NCI-H526 (cell line): ENCODE data around the gene DMGDH.

Source experiments
- DNase-seq, 2 experiments: peaks; one replicate each; lab custom pipeline; 2025; lab: John Stamatoyannopoulos, UW

DMGDH gene

DNA sequence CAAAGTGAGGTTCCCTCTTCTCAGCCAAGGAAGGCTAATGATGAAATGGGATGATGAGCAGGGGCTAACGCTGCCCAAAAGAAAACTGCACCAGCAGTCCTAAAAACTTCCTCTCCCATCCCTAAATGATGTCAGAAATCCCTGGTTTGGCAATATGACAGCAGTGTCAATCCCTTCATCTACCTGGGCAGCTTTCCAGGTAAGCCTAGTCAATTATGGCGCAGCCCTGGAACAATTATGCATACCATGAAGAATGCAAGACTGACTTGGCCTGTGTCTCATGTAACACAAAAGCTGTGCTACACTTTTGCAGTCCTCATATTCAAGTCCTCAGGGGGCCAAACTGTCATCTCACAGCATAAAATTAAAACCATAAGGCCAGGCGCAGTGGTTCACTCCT lies 7.0 kb downstream of the DMGDH start:
- no peak for DNase-seq

DNA sequence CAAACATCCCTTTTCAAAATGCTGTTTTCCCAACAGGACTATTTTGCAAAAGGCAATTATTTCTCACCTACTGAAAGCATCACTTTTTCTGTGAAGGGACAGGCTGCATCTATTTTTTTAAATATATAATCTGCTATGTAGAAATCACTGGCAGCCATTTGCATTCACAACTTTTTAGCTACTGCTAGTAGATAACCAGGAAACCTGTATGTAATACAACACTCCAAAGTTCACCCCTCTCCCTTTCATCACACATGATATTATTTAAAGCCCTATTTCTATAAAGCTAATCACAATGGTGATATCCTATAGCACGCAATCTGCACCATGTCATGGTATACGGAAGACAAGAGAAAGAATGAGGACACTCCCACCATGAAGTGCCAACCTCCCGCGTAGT lies 9.8 kb downstream of the DMGDH start:
- no peak for DNase-seq

DNA sequence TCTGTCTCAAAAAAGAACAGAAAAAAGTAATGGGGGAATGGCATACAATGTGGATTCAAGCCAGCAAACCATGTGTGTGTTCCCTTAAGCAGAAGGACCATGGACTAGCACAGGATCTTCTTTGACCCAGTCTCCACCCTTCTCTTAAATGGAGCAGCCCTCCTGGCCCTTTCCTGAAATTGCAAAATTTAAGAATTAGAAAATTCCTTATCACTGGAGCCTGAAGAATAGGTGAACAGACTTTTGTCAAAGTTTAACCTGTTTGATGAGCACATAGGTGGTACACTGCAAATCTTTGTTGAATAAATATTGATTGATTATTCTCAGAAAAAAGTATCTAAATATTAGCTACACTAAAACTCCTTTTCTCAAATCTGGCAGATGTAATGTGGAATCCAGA lies 12.6 kb downstream of the DMGDH start:
- no peak for DNase-seq

DNA sequence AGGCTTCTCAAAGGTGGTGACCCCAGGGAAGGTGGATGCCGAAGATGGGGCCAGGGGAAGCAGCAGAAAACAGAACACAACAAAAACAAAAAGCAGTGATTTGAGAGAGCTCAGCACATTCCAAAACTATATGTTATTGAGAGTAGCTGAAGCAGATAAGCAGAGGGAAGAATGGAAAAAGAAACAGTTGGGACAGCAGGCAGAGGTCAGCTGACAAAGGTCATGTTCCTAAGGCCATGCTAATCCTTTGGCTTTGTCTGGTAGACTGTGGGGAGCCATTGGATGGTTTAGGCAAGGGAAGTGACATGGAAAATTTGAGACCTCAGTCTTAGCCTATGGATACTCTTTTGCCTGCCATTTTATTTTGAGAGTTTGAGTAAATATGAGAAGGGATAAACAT lies 14.5 kb downstream of the DMGDH start:
- no peak for DNase-seq

DNA sequence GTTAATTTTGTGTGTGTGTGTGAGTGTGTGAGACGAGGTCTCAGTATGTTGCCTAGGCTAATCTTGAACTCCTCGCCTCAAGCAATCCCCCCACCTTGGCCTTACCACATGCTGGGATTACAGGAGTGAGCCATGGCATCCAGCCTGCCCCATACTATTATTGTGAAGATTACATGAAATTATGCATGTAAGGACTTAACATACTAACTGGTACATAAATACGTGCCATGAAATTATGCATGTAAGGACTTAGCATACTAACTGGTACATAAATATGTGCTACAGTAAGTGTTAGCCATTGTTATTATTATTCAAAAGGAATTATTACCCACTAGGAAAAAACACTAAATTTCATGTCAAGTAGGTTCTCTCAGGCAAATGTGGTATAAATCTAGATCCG lies 16.2 kb downstream of the DMGDH start:
- DNase-seq, result no peak

DNA sequence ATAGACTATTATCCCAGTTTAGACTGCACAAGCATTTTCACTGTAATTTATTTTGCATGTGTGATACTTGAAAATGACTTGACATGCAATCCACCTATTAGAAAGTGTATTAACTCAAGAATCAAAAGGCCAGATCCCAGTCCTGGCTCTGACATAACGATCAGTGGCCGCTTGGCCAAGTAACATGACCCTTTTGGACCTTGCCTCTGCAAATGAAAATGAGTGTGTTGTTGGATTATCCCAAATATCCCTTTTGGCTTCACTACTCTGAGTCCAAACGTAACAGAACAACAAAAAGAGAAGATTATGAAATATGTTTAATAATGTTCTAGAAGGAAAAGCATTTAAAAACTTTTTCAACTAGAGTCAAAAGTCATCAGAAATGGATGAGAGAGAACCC lies 19.0 kb downstream of the DMGDH start:
- no peak for DNase-seq

DNA sequence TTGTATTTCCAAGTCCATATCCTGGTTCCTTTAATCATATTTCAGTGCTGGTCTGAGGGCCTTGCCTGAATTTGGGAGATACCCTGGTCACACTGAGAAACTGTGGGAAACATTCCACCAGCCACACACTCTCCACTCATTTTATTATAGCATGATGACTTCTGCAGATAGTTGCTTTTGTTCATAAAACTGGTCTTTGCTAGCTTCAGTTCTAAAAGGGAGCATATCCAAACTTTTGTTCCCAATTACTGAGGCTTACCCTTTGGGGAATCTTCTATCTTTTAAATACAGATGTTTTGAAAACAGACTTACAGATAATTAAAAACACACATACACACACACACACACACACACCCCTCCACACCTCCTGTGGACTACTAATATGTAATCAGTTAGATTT lies 21.0 kb downstream of the DMGDH start:
- no peak for DNase-seq

DNA sequence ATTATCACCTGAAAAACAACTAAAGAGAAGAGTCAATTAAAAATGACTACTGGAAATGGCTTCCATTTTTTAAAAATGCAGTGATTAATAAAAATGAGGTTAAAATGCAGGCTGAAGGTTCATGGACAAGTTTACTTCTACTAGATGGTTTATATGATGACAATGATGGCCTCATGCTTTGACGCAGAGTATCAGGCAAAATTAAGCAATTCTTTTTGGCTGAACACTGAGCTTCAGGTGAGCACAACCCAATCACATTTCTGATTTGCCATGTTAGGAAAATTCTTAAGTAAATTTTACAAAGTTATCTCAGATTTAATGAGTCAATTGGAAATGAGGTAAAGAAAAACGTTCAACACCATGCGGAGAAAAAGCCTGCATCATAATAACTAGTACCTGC lies 22.3 kb downstream of the DMGDH start:
- DNase-seq, result no peak

DNA sequence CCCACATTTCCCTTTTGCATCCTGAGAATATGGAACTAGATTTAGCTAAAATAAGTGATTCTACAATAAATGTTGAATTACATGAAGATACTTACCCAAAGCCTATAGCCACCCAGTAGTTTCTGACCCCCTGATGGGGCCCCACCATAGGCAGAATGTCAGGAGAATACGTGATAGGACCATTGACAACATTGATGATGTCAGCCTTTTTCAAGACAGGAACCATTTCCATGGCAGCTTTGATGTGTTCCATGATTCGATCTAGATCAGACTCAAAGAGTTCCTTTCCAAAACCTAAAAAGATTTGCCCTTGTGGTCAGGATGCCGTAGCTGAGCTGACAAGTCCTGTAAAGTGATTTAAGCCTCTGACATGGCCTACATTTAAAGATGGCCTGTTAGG lies 27.3 kb downstream of the DMGDH start:
- no peak for DNase-seq

DNA sequence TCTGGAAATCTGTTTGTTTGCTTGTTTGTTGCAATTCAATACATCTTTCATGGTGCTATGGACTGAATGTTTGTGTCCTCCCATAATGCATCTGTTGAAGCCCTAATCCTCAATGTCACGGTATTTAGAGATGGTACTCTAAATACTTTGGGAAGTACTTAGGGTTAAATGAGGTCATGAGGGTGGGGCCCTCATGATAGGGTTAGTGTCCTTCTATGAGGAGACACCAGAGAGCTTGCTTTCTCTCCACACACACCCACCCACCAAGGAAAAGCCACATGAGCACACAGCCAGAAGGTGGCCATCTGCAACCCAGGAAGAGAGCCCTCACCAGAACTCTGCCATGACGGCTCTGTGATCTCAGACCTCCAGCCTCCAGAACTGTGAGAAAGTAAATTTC lies 32.7 kb downstream of the DMGDH start:
- no peak for DNase-seq

DNA sequence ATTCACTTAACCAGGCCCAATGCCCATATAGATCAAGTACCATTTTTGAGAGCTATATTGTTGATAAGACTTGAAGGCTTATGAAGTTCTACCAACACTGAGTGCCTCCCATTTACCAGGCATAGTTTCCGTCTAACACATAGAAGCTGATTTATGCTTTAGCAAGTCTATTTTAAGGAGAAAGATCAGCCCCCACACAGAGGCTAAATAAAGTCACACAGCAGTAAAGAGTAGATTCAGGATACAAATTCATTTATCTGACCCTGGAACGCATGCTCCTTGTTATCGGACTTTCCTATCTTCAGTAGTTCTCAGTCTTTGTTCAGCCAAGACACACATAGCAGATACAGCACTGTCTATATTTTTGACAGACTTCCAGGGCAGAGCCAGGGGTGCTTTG lies 34.2 kb downstream of the DMGDH start:
- no peak for DNase-seq

DNA sequence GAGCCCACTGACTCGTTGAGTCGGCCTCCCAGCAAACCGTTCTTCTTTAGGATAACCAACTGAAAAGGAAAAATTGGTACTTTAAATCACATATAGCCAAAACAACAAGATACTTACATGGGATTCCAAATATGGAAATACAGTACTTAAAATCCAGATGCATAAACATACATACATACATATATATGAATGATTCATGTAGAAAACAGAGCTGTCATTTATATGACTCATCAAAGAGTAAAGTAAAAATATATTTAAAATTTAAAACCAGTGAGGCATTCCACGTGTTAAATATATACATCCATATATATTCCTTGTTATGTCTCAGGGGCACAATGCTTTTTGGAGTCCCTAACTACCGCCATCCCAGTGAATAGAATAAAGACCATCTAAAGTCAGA lies 36.7 kb downstream of the DMGDH start:
- DNase-seq, result no peak

DNA sequence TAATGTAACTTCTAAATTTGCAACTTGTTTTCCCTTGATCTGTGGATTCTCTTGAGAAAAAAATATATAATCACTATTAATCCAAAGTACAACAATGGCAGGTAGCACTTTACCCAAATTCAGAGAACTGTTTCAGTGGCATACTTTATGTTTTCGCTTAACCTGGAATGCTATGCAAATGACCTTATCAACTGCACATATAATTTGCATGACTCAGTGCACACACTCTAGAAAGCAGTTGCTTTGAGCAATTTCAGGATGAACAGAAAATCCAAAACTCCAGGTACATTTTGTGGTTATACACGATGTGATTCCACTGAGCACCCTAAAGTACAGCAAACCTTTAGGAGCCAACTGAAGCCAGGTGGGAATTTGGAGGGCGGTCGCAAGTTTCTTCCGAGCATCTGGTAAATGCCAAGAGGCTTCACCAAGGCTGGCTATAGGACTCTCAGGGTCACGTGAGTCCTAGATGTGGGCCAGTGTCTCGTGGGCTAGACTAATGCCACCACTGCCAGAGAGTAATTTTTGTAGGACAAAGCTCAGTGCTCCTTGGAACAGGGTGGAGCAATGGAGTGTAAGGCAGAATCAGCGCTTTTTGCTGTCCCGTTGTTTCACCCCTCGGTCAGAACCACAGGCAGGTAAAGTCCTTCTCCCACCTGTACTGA lies 37.3 kb downstream of the DMGDH start:
- DNase-seq, result peak; percentile 24 to 57

DNA sequence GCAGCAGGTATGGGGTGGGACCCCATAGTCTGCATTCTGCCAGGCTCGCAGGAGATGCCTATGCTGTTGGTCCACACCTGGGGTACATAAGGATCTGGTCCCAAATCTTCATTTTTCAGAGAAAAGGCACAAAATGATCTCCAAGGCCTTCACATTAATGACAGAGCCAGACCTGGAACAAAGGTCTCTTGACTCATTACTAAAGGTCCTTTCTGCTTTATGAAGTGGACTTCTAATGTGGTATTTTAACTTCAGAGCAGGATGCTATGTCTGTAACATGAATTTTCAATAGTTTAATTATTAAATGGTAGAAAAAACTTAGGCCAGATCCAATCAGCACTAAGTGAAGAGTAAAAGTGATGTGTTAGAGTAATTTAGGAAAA lies 38.0 kb downstream of the DMGDH start:
- no peak for DNase-seq

DNA sequence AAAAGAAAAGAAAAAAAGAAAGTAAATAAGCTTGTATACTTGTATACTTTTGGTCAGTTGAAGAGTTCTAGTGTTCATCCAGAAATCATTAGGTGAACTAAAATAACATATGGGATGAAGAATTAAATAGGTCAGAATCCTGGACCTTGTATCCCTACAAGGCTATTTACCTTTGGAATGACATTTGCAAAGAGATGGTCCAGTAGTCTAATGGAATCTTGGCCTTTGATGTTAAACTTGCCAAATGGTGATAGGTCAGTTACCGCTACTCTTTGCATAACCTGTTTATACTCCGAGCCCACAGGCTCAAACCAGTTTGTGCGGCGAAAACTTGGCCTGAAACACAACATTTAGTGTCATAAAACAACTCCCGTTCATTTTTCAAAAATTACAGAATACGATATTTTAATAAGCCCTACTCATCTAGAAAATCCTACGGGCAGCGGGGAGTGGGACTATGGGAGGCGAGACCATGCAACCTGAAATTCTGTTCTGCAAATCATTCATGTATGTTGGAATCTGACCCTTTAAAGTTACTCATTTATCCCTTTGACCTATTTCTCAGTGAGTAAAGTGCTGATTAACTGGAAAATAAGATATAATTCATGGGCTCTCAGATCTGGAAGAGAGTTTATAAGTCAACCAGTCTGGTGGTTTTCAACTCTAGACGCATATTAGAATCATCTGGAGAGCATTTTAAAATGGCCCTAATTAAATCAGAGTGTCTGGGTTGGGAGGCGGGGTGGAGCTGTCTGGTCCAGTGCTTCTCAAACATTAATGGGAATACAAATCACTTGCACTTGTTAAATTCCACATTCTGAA lies 38.6 kb downstream of the DMGDH start:
- peak in 1 of 2 experiments; percentile 5 for DNase-seq

DNA sequence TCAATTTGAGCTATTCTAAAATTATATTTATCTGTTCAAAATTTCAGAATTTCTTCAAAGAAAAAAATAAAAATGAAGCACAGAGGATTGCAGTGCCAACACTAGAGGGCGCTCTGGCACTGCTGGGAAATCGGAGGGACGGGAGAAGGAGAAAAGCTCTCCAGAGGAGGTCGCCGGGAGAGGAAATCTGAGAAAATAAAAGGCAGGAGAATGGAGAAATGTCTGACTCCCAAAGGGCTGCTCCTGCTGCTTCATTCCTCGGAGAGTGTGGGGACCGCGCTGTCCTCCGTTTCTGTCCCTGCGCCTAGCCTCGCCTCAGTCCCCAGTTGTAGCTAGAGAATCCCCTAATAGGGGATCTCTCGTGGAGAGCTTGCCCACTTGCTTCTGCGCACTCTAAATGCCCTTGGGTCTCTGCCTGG lies 44.4 kb downstream of the DMGDH start:
- DNase-seq, result peak; percentile 2 to 50

DNA sequence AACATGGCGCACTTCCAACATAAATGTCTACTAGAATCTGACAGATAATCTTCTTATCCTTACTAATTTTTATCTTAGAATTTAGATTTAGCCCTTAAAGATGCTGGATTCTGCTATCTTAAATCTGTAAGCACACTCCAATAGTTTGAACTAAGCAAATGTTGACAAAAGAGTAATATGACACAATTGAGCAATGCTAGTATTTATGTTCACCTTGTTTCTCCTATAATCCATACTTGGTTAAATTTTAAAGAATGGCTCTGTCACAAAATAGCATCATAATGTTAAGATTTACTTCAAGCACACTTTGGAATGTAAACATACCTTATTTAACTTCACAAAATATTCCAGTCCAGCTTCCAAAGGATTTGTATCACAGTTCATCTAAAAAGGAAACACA lies 45.5 kb downstream of the DMGDH start:
- no peak for DNase-seq

DNA sequence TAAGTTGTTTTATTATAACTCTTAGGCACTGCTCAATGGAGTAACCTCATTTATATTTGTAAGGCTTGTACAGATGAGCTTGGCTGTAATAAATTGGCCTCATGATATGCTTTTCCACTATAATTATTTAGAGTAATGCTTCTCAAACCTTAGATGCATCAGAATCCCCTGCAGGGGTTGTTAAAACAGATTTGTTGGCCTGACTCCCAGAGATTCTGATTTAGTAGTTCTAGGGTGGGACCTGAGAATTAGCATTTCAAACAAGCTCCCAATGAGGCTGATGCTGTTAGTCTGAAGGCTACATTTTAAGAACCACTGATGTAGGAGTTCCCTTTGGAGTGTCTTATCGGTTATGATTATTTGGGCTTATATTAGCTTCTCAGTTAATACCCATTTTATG lies 46.1 kb downstream of the DMGDH start:
- no peak for DNase-seq

DNA sequence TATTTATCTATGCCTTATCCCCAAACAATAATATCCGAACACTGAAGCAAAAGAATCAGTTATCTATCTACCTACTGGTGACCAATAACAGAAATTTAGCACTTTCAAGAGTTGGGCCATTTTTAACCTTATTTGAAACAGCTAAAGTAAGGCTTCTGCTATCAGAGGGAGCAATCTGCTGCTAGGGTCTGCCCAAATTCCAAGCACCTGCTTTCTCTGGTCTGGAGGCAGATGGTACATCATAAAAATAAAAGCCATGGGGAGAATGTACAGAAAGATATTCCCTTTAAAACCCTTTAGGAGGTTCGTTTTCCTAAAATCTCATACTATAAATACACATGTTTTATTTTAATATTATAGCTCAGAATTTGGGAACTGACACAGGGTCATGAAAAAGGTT lies 46.7 kb downstream of the DMGDH start:
- DNase-seq, result no peak

DNA sequence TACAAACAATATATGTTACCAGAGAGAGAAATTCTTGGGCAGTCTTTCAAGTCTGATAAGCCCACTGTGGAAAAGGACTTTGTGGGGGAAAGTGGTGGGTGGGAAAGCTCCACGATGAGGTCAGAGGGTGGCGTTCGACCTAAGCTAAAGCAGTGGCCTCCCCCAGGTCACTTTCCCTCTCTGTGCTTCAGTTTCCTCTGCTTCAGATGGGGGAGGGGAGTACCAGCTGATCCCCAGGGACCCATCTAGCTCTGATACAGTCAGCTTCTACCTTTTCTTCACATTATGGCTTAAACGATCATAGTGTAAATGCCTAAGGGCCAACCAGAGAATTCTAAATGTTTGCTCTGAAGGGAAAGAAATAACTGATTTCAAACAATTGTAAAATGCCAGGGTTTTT lies 47.7 kb downstream of the DMGDH start:
- DNase-seq, result peak in 1 of 2 experiments; percentile 12

DNA sequence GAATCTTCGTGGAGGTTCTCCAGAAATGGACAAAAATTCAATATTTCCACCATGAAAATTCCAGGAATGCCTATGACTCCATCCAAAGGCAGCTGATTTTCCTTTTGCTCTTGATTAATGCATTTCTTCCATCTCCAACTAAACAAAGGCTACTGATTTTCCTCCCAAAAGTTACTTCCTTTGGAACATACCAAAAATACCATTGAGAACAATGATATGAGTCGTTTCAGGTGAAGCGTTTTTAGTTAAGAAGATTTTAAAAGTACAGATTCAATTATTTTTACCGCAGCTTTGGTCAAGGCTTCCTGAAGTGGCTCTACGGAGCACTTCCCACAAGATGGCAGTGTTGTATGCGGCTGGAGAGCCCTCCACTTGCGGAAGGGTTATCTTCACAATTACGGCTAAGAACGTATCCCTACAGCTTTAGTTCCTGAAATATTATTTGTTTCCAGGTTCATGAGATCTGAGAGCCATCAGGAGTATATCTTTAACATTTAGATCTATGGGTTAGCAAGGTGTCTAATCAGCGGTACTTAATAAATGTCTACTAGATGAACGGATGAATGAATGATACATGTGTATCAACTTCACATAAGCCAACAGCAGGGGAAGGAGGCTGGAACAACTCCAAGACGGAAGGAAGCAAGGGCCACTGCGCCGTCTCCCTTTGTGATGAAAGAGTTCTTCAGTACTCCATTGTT lies 48.5 kb downstream of the DMGDH start:
- peak; percentile 25 to 59 for DNase-seq

DNA sequence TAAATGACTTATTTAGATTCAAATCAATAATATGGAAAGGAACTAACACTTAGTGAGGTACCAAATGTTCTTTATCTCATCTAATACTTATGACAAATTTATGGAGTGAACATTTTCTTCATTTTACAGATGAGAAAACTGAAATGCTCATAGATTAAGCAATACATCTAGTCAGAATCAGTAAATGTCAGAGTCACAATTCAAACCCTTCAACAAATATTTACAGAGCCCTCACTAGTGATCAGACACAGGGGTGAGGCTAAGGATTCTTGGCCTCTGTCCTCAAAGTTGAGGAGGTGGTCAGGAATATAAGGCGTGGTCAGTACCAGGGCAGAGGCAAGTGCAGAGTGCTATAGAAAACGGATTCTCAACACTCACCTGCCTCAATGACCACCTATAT lies 54.8 kb downstream of the DMGDH start:
- no peak for DNase-seq

DNA sequence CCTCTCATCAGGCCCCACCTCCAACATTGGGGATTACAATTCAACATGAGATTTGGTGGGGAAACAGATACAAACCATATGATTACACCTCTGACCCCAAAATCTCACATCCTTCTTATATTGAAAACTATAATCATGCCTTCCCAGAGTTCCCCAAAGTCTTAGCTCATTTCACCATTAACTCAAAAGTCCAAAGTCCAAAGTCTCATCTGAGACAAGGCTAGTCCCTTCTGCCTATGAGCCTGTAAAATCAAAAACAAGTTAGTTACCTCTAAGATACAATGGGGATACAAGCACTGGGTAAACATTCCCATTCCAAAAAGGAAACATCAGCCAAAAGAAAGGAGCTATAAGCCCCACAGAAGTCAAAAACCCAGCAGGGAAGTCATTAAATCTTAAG lies 57.6 kb downstream of the DMGDH start:
- DNase-seq, result no peak
